DOHH2 (cell line): Measurements from ENCODE around the gene MOXD1.

Experiments used
- H3F3A ChIP-seq: fragments of 200-600 bp; sonication (generic), shearing (Covaris generic); 2 replicates; pipeline ENCODE4 v1.6.0; 2016; ENCODE audit warnings: antibody characterized with exemption, mild to moderate bottlenecking; ENCODE audit not compliant: control insufficient read depth, insufficient read depth
- H3K27ac ChIP-seq: fragments of 200-600 bp; sonication (generic); 2 replicates; pipeline ENCODE4 v1.5.1; 2014; ENCODE audit warnings: low read depth, mild to moderate bottlenecking, low read length, moderate library complexity
- H3K27me3 ChIP-seq: fragments of 200-600 bp; sonication (generic); 2 replicates; pipeline ENCODE4 v1.6.1; 2014; ENCODE audit warnings: mild to moderate bottlenecking, low read length, mixed read lengths; ENCODE audit not compliant: control insufficient read depth
- H3K36me3 ChIP-seq: fragments of 200-600 bp; sonication (generic); 2 replicates; pipeline ENCODE4 v1.6.1; 2014; ENCODE audit warnings: mild to moderate bottlenecking, low read length, moderate library complexity, mixed read lengths; ENCODE audit not compliant: control insufficient read depth
- H3K4me1 ChIP-seq: fragments of 200-600 bp; sonication (generic); 2 replicates; pipeline ENCODE4 v1.6.1; 2014; ENCODE audit warnings: mild to moderate bottlenecking, low read length, mixed read lengths; ENCODE audit not compliant: control insufficient read depth
- H3K4me2 ChIP-seq: fragments of 200-600 bp; sonication (generic); 2 replicates; pipeline ENCODE4 v1.6.0; 2014; ENCODE audit warnings: mild to moderate bottlenecking, low read length, moderate library complexity
- H3K4me3 ChIP-seq: fragments of 200-600 bp; sonication (generic); 2 replicates; pipeline ENCODE4 v1.5.1; 2014; ENCODE audit warnings: mild to moderate bottlenecking, low read length, mixed read lengths
- H3K79me2 ChIP-seq: fragments of 200-600 bp; sonication (generic); 2 replicates; pipeline ENCODE4 v1.6.1; 2014; ENCODE audit warnings: mild to moderate bottlenecking, low read length, mixed read lengths; ENCODE audit not compliant: control insufficient read depth
- H3K9me2 ChIP-seq: fragments of 200-600 bp; sonication (generic); replicated peaks from 2 replicates; pipeline ENCODE4 v1.6.1; 2014; ENCODE audit warnings: mild to moderate bottlenecking, low read length, mixed read lengths; ENCODE audit not compliant: control insufficient read depth
- H3K9me3 ChIP-seq: fragments of 200-600 bp; sonication (generic); 2 replicates; pipeline ENCODE4 v1.6.1; 2014; ENCODE audit warnings: antibody characterized with exemption, low read length, mixed read lengths; ENCODE audit not compliant: control insufficient read depth, insufficient read depth
- H4K20me1 ChIP-seq: fragments of 200-600 bp; sonication (generic); 2 replicates; pipeline ENCODE4 v1.6.0; 2014; ENCODE audit warnings: low read depth, mild to moderate bottlenecking, antibody characterized with exemption, low read length, moderate library complexity; ENCODE audit not compliant: control insufficient read depth, insufficient read depth
- EZH2phosphoT487 ChIP-seq: fragments of 200-600 bp; sonication (generic); IDR thresholded peaks from 2 replicates; pipeline ENCODE4 v1.6.1; 2017; ENCODE audit warnings: borderline replicate concordance, mild to moderate bottlenecking, antibody characterized with exemption, low read length, moderate library complexity, mixed read lengths
- TF ChIP-seq, protein P1 (sequence below): fragments of 200-600 bp; sonication (generic); IDR thresholded peaks from one replicate; pipeline ENCODE4 v1.5.1; 2014; ENCODE audit warnings: antibody characterized with exemption, mild to moderate bottlenecking, low read depth, low read length; ENCODE audit not compliant: poor library complexity, severe bottlenecking

The MOXD1 gene

DNA sequence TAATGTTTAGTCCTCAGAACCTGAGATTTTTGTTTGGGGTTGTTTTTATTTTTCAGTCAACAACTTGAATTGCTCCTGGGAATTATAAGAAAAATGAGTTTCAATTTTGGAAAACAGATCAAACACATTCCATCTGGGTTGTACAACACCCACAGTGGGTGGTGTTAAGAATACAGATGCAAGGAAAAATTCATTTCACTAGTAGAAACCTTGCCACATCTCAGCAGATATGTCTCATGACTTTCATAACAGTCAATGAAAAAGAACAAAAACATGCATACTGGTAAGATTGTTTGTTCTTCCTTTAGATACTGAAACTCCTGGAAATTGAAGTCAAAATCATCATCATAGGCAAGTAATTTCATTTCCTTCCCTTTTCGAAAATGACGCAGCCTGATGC, 78.9 kb downstream of the MOXD1 start:
- no peak overlapping the region for H3K27ac ChIP-seq
- H3K4me1 ChIP-seq, result peaks cover under 1% of the 10 kb centered on the region; the same call in 1 of the 2 replicates
- H3F3A ChIP-seq, result no peaks in the 10 kb centered on the region
- no peaks in the 10 kb centered on the region for H3K9me3 ChIP-seq
- no peaks in the 10 kb centered on the region for H3K79me2 ChIP-seq
- no peaks in the 10 kb centered on the region for H3K9me2 ChIP-seq
- H3K36me3 ChIP-seq, result no peaks in the 10 kb centered on the region
- no peaks in the 10 kb centered on the region for H3K27me3 ChIP-seq
- H4K20me1 ChIP-seq, result no peaks in the 10 kb centered on the region
- H3K4me2 ChIP-seq, result no peak overlapping the region
- H3K4me3 ChIP-seq, result no peak overlapping the region
- TF ChIP-seq EZH2phosphoT487, result no peak
- TF ChIP-seq, protein P1, sequence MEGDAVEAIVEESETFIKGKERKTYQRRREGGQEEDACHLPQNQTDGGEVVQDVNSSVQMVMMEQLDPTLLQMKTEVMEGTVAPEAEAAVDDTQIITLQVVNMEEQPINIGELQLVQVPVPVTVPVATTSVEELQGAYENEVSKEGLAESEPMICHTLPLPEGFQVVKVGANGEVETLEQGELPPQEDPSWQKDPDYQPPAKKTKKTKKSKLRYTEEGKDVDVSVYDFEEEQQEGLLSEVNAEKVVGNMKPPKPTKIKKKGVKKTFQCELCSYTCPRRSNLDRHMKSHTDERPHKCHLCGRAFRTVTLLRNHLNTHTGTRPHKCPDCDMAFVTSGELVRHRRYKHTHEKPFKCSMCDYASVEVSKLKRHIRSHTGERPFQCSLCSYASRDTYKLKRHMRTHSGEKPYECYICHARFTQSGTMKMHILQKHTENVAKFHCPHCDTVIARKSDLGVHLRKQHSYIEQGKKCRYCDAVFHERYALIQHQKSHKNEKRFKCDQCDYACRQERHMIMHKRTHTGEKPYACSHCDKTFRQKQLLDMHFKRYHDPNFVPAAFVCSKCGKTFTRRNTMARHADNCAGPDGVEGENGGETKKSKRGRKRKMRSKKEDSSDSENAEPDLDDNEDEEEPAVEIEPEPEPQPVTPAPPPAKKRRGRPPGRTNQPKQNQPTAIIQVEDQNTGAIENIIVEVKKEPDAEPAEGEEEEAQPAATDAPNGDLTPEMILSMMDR, result no peak

DNA sequence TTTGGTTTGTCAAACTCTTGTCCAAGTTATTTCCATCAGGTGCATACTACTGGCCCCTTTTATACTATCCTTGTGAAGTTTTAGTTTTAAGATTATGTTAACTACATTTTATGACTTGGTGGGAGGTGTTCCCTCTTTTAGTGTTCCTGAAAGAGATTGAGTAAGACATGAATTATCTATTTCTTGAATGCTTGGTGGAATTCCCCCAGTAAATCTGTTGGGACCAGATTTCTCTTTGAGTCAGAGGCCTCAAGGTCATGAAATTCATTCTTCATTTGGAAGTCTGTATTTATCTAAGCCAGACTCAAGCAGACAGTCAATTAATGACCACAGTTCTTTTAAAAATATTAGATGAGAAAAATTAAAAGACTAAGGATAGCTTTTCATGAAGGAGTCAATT, 81.3 kb downstream of the MOXD1 start:
- H3K9me2 ChIP-seq, result no peaks in the 10 kb centered on the region
- H4K20me1 ChIP-seq, result no peaks in the 10 kb centered on the region
- no peak for TF ChIP-seq EZH2phosphoT487
- TF ChIP-seq, protein P1, result no peak
- H3K79me2 ChIP-seq, result no peaks in the 10 kb centered on the region
- no peaks in the 10 kb centered on the region for H3K4me1 ChIP-seq
- peaks cover 11% of the 10 kb centered on the region; the same call in 1 of the 2 replicates for H3K9me3 ChIP-seq
- no peaks in the 10 kb centered on the region for H3K27me3 ChIP-seq
- H3F3A ChIP-seq, result no peaks in the 10 kb centered on the region
- no peaks in the 10 kb centered on the region for H3K36me3 ChIP-seq
- no peak overlapping the region for H3K4me3 ChIP-seq
- no peak overlapping the region for H3K27ac ChIP-seq
- H3K4me2 ChIP-seq, result no peak overlapping the region

DNA sequence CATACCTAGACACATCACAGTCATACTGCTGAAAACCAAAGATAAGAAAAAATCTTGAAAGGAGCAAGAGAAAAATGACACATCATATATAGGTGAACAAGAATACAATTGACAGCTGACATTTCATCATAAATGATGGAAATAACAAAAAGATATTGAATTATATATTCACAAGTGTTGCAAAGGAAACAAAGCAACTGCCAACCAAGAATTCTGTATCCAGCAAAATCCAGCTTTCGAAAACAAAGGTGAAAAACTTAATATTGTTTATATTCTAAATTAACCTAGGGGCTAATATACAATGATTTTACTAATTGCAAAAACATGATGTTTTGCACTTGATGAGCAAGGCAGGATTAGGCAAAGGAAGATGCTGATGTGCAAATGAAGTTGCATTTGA, 84.3 kb downstream of the MOXD1 start:
- no peak overlapping the region for H3K27ac ChIP-seq
- H4K20me1 ChIP-seq, result no peaks in the 10 kb centered on the region
- no peaks in the 10 kb centered on the region for H3K79me2 ChIP-seq
- no peaks in the 10 kb centered on the region for H3K36me3 ChIP-seq
- no peak overlapping the region for H3K4me3 ChIP-seq
- H3K4me2 ChIP-seq, result no peak overlapping the region
- peaks cover 18% of the 10 kb centered on the region for H3K4me1 ChIP-seq
- TF ChIP-seq, protein P1, result no peak
- no peak for TF ChIP-seq EZH2phosphoT487
- peaks cover 12% of the 10 kb centered on the region; the same call in 1 of the 2 replicates for H3K9me3 ChIP-seq
- no peaks in the 10 kb centered on the region for H3K9me2 ChIP-seq
- no peaks in the 10 kb centered on the region for H3K27me3 ChIP-seq
- no peaks in the 10 kb centered on the region for H3F3A ChIP-seq
